Neural progenitor cell (in vitro differentiated cells): Measurements from ENCODE around the gene TTC9.

ENCODE experiments used
- EZH2 ChIP-seq: fragments of 200-600 bp; sonication (generic); IDR thresholded peaks from 2 replicates; pipeline ENCODE4 v1.6.1; 2017; ENCODE audit warnings: antibody characterized with exemption, mild to moderate bottlenecking, moderate library complexity
- EZH2phosphoT487 ChIP-seq: fragments of 200-600 bp; sonication (generic); IDR thresholded peaks from 2 replicates; pipeline ENCODE4 v1.6.1; 2017; ENCODE audit warnings: antibody characterized with exemption
- TF ChIP-seq, protein P1 (sequence below): fragments of 200-600 bp; sonication (generic); IDR thresholded peaks from 2 replicates; pipeline ENCODE4 v1.5.1; 2017; ENCODE audit warnings: antibody characterized with exemption, mild to moderate bottlenecking

DNA sequence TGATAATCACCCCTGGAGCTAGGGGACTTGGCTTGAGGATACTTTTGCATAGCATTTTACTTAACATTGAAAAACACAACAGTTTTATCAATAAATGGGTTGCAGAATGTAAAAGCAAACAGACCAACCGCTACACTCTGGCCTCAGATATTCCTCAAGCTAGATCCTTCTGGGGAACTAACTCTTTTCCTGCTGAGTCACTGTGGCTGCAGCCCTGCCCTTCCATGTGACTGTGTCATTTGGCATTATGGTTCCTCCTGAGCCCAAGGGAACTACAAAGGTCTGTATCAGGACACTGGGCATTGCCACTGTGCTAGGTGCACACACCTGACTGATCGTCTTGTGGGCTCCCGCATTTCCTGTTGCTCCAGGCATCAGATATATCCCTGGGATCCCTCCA lies 56.6 kb downstream of the TTC9 start:
- TF ChIP-seq, protein P1, sequence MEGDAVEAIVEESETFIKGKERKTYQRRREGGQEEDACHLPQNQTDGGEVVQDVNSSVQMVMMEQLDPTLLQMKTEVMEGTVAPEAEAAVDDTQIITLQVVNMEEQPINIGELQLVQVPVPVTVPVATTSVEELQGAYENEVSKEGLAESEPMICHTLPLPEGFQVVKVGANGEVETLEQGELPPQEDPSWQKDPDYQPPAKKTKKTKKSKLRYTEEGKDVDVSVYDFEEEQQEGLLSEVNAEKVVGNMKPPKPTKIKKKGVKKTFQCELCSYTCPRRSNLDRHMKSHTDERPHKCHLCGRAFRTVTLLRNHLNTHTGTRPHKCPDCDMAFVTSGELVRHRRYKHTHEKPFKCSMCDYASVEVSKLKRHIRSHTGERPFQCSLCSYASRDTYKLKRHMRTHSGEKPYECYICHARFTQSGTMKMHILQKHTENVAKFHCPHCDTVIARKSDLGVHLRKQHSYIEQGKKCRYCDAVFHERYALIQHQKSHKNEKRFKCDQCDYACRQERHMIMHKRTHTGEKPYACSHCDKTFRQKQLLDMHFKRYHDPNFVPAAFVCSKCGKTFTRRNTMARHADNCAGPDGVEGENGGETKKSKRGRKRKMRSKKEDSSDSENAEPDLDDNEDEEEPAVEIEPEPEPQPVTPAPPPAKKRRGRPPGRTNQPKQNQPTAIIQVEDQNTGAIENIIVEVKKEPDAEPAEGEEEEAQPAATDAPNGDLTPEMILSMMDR = no peak
- no peak for TF ChIP-seq EZH2phosphoT487
- TF ChIP-seq EZH2 = no peak
